GM10266 (cell line): ENCODE results near the gene LMF1.
"Not testable (repeated sequence)": the region's sequence is repeated elsewhere in the genome, so short reads cannot be mapped to it uniquely, and the experiment has no call there.

ENCODE experiments used
- DNase-seq: peaks from one replicate; pipeline ENCODE4 v3.0.0; 2012; ENCODE audit errors: extremely low spot score
- TF ChIP-seq, protein P1 (sequence below): IDR thresholded peaks from 2 replicates; pipeline ENCODE4 v1.5.1; 2012; ENCODE audit warnings: mild to moderate bottlenecking, low read depth; ENCODE audit not compliant: control insufficient read depth, insufficient read depth; ENCODE audit errors: missing control alignments

LMF1 gene

DNA sequence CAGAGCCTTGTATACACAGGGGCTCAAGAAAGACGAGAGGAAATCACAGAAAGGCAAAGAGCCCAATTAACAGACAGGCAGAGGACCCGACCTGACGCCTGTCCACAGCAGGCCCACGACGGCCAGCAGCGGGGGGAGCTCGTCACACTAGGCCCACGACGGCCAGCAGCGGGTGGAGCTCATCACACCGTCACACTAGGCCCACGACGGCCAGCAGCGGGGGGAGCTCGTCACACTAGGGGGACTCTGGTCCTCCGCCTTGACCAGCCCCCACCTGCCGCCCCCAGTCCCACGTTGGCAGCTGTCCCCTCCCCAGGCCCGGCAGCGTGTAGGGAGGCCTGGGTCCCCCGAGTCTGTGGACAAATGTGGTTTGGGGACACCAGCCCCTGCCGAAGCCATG is 146.6 kb downstream of the LMF1 start:
- no peak for DNase-seq

GRCh38 chr16:822909-823297 is 147.9 kb downstream of the LMF1 start:
- TF ChIP-seq, protein P1, sequence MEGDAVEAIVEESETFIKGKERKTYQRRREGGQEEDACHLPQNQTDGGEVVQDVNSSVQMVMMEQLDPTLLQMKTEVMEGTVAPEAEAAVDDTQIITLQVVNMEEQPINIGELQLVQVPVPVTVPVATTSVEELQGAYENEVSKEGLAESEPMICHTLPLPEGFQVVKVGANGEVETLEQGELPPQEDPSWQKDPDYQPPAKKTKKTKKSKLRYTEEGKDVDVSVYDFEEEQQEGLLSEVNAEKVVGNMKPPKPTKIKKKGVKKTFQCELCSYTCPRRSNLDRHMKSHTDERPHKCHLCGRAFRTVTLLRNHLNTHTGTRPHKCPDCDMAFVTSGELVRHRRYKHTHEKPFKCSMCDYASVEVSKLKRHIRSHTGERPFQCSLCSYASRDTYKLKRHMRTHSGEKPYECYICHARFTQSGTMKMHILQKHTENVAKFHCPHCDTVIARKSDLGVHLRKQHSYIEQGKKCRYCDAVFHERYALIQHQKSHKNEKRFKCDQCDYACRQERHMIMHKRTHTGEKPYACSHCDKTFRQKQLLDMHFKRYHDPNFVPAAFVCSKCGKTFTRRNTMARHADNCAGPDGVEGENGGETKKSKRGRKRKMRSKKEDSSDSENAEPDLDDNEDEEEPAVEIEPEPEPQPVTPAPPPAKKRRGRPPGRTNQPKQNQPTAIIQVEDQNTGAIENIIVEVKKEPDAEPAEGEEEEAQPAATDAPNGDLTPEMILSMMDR = no peak
- DNase-seq = no peak

More for the DNA sequence above, 146.6 kb downstream of the LMF1 start:
- TF ChIP-seq, protein P1 = no peak

DNA sequence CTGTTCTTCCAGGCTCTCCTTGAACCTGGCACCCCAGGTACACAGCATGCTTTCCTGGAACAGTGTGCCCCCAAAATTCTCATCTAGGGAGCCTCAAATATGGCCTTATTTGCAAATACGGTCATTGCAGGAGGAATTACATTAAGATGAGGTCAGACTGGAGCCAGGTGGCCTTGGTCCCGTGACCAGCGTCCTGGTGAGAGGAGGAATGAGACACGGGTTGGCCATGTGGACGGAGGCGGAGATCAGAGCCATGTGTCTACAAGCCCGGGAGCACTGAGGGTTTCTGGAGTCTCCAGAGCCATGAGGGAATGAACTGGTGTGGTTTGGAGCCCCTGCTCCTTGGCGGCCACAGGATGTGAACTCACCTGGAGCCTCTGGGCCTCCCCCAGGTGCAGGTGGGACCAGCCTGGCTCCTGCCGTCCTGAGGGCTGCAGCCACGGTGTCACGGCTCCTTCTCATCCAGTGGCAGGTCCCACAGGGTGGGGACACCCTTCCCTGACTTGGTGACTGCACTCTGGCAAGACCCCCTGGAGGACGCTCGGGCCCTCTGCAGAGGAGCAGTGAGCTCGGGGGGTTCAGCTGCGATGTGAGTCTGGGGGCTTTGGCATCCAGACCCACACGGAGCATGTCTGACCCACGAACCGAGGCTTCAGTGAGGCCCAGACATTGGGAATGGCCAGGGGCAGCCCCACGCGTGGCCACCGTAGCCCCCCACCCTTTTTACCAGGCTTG is 148.4 kb downstream of the LMF1 start:
- TF ChIP-seq, protein P1 = no peak

GRCh38 chr16:821751-822150 is 149.0 kb downstream of the LMF1 start:
- TF ChIP-seq, protein P1 = no peak

More for the DNA sequence above, 148.4 kb downstream of the LMF1 start:
- DNase-seq = no peak

DNA sequence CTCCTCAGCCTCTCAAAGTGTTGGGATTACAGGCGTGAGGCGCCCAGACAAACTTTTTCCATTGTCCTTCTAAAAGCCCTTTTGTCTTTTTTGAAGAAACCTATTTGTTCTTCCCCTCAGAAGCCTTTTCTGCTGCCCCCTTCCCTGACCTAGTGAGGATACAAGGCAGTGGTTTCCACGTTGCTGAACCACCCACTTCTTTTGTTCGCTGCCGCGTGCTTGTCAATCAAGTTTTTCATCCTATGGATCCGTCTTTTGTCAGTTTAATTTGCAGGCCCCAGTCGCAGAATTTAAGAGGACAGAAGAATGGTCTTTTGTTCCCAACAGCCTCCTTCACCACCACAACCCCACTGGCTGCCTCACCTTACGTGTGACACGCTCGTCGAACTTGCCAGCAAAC is 150.0 kb downstream of the LMF1 start:
- TF ChIP-seq, protein P1 = no peak
- no peak for DNase-seq

More at GRCh38 chr16:821751-822150, 149.0 kb downstream of the LMF1 start:
- DNase-seq = no peak

GRCh38 chr16:820044-820408 is 150.8 kb downstream of the LMF1 start:
- DNase-seq = not testable (repeated sequence)

- no peak for DNase-seq
- TF ChIP-seq, protein P1 = no peak
These were observed 151.3 kb downstream of the LMF1 start for GRCh38 chr16:819336-820043.
